ENCODE measurements around the gene SNCA.

SNCA gene

GRCh38 chr4:89759426-89759825, 77.5 kb downstream of the SNCA start:
- H3K4me3 ChIP-seq (ENCODE audit: low read depth, low read length) = no peak overlapping the region
- no peak for TF ChIP-seq MYC (IDR thresholded peaks at IDR 0.05; ENCODE audit: low read depth, low read length)
- TF ChIP-seq MAX (IDR thresholded peaks at IDR 0.05; ENCODE audit: low read depth, low read length) = no peak
- TF ChIP-seq CTCF (IDR thresholded peaks at IDR 0.05; ENCODE audit: low read depth, low read length) = no peak
- TF ChIP-seq POLR2A (IDR thresholded peaks at IDR 0.05; ENCODE audit: extremely low read depth, insufficient read length) = no peak
- no peak for DNase-seq (ENCODE audit: low read depth)

GRCh38 chr4:89757154-89757719, 79.7 kb downstream of the SNCA start:
- no peak overlapping the region for H3K4me3 ChIP-seq (ENCODE audit: low read depth, low read length)
- TF ChIP-seq MAX (IDR thresholded peaks at IDR 0.05; ENCODE audit: low read depth, low read length) (no peak), POLR2A (IDR thresholded peaks at IDR 0.05; ENCODE audit: extremely low read depth, insufficient read length) (no peak), CTCF (IDR thresholded peaks at IDR 0.05; ENCODE audit: low read depth, low read length) (no peak), MYC (IDR thresholded peaks at IDR 0.05; ENCODE audit: low read depth, low read length) (no peak)
- no peak for DNase-seq (ENCODE audit: low read depth)

- DNase-seq (ENCODE audit: low read depth) = no peak
- no peak overlapping the region for H3K4me3 ChIP-seq (ENCODE audit: low read depth, low read length)
- TF ChIP-seq MYC (IDR thresholded peaks at IDR 0.05; ENCODE audit: low read depth, low read length) = no peak
Measured at GRCh38 chr4:89755220-89755619, 81.7 kb downstream of the SNCA start.

- DNase-seq (ENCODE audit: low read depth) = no peak
- no peak for TF ChIP-seq CTCF (IDR thresholded peaks at IDR 0.05; ENCODE audit: low read depth, low read length)
- TF ChIP-seq POLR2A (IDR thresholded peaks at IDR 0.05; ENCODE audit: extremely low read depth, insufficient read length) = no peak
- TF ChIP-seq MYC (IDR thresholded peaks at IDR 0.05; ENCODE audit: low read depth, low read length) = no peak
- TF ChIP-seq MAX (IDR thresholded peaks at IDR 0.05; ENCODE audit: low read depth, low read length) = no peak
- H3K4me3 ChIP-seq (ENCODE audit: low read depth, low read length) = no peak overlapping the region
Measured at GRCh38 chr4:89754531-89754930, 82.4 kb downstream of the SNCA start.

GRCh38 chr4:89753601-89754066, 83.3 kb downstream of the SNCA start:
- no peak for DNase-seq (ENCODE audit: low read depth)
- H3K4me3 ChIP-seq (ENCODE audit: low read depth, low read length) = no peak overlapping the region
- TF ChIP-seq CTCF (IDR thresholded peaks at IDR 0.05; ENCODE audit: low read depth, low read length) (no peak), MYC (IDR thresholded peaks at IDR 0.05; ENCODE audit: low read depth, low read length) (no peak), POLR2A (IDR thresholded peaks at IDR 0.05; ENCODE audit: extremely low read depth, insufficient read length) (no peak), MAX (IDR thresholded peaks at IDR 0.05; ENCODE audit: low read depth, low read length) (no peak)

GRCh38 chr4:89752932-89753598, 83.9 kb downstream of the SNCA start:
- DNase-seq (ENCODE audit: low read depth) = no peak

More at GRCh38 chr4:89752932-89753598, 83.9 kb downstream of the SNCA start:
- no peak for TF ChIP-seq MYC (IDR thresholded peaks at IDR 0.05; ENCODE audit: low read depth, low read length)
- no peak for TF ChIP-seq MAX (IDR thresholded peaks at IDR 0.05; ENCODE audit: low read depth, low read length)
- no peak for TF ChIP-seq CTCF (IDR thresholded peaks at IDR 0.05; ENCODE audit: low read depth, low read length)
- TF ChIP-seq POLR2A (IDR thresholded peaks at IDR 0.05; ENCODE audit: extremely low read depth, insufficient read length) = no peak
- no peak overlapping the region for H3K4me3 ChIP-seq (ENCODE audit: low read depth, low read length)

Measured in NB4 (cell line).